SKM-1 (cell line): ENCODE results near the gene SHROOM3.
"Not testable (repeated sequence)": the region's sequence is repeated elsewhere in the genome, so short reads cannot be mapped to it uniquely, and the experiment has no call there.

ENCODE experiments used
- DNase-seq: peaks from one replicate; lab custom pipeline; 2025; ENCODE audit not compliant: unreplicated experiment; lab: John Stamatoyannopoulos, UW

SHROOM3 gene

DNA sequence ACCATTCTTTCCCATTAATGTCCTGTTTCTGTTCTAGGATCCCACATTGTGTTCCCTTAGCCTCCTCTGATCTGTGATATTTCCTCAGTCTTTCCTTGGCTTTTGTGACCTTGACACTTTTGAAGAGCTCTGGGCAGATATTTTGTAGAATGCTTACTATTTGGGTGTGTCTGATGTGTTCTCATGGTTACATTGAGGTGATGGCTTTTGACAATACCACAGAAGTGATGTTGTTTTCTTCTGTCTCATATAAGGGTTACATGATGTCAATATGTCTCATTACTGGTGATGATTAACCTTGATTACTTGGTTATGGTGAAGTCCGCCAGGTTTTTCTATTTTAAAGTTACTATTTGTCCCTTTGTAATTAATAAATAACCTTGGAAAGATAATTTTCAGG lies 279.2 kb downstream of the SHROOM3 start:
- no peak for DNase-seq

DNA sequence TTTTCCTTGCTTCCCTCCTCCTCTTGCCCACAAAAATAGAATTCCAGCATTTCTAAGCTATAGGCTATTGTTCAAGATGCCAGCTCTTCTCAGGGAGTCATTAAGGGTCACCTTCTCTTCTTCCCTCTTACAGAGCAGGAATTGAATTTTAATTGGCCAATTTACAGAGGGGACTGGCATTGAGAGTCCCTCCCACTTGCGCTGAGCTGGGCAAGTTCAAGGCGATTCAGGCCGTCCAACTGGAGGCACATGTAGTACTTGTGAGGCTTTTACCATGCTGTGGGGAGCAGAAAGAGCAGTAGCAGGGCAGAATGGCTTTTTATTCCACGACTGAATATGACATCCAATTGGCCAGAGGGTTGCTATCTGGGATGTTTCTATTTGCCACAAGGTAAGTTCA lies 281.0 kb downstream of the SHROOM3 start:
- DNase-seq, result no peak

DNA sequence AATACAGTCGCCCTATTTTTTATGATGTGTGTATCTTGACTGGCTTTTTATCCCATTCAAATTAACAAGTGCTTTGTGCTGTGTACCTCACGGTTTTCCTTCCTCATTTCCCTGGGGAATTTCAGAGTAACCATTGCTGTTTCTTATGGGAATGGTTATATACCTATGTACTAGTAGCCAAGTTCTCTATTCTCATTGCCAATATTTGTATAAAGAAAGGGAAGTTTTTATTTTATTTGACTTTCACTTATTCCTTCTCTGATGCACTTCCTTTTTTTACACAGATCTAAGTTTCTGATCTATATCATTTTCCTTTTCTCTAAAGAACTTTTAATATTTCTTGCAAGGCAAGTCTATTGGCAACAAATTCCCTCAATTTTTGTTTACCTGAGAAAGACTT lies 281.6 kb downstream of the SHROOM3 start:
- no peak for DNase-seq

DNA sequence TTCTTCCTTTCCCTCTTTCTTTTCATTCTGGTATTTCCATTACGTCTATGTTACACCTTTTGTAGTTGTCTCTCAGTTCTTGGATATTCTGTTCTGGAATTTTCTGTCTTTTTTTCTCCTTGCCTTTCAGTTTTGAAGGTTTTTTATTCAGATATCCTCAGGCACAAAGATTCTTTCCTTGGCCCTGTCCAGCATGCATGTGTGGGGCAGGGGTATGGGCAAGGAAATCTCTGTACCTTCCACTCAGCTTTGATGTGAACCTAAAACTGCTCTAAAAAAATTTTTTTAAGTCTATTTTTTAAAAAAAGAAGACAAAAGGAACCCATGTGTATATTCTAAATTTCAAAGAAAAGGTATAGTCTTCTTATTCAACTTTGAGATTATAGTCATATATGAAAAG lies 282.4 kb downstream of the SHROOM3 start:
- no peak for DNase-seq

DNA sequence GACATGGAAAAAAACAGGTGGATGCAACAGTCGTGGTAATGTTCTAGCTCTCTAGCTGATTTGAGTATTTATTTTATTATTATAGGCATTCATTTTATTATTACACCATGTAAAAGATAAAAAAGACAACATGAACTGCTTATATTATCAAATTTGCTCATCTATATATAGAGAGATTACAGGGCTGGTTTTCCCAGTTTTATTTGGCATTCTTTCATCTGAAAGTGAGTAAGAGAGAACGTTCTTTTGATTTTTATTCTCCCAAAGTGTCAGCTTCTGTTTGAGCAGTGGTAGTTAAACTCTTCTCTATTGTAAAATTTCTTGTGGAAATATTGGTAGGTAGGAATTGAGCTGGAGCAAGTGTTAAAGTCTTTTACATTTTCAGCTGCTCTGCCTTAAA lies 283.0 kb downstream of the SHROOM3 start:
- DNase-seq, result no peak

DNA sequence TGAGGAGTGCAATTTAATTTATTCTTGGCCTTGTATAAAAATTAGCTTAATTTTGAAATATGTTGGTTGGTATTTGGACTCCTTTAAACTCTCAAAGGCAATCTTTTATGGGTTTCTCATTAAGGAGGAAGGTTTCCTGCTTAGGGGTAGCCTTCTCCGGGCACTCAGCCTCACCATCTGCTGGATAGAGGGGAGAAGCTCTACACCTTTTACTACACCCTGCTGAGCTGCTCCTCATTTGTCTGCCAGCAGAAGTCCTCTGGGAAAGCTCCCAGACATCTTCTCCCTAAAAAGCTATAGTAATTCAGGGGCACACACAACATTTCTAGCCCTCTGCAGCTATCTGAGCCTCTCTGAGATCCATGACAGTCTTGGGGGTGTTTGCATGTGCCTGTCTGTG lies 283.8 kb downstream of the SHROOM3 start:
- no peak for DNase-seq

DNA sequence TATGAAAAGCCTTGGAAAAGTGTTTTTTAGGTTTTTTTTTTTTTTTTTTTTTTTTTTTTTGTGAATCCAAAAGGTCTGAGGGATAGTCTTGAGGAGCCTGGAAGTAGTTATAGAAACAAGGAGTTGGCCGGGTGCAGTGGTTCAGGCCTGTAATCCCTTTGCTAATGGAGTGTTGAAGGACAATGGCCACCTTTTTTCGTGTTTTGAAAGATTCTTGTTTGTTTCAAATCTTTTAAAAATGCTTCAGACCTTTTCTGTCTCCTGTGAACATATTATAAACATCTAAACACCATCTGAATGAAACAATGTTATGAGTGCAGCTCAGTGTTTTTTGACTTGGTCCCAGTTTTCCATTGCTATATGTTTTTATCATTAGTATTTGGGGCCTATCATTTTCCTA lies 285.1 kb downstream of the SHROOM3 start:
- no peak for DNase-seq

DNA sequence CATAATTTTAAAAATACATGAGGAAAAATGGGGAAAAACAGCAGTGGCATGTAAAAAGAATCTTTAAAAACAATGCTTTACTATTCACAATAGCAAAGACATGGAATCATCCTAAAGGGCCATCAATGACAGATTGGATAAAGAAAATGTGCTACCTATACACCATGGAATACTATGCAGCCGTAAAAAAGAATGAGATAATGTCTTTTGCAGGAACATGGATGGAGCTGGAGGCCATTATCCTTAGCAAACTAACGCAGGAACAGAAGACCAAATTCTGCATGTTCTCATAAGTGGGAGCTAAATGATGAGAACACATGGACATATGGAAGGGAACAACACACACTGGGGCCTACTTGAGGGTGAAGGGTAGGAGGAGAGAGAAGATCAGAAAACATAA lies 287.1 kb downstream of the SHROOM3 start:
- DNase-seq, result not testable (repeated sequence)

DNA sequence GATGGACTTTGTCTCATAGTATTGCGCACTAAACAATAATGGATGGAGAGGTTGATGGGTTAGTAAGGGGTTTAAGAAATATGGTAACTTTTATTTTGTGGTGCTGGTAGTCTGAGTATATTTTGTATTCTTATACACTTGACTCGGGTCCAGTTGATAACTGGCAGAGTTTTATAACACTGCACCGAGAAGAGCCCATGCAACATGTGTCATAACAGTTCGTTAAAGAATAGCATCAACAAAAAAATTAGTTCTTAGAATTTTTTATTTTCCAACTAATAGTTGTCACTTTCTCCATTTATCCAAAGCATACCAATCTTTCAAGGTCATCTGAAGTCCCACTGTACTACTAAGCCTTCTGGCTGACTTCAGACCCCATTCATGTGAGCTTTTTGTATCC lies 287.8 kb downstream of the SHROOM3 start:
- DNase-seq, result no peak

DNA sequence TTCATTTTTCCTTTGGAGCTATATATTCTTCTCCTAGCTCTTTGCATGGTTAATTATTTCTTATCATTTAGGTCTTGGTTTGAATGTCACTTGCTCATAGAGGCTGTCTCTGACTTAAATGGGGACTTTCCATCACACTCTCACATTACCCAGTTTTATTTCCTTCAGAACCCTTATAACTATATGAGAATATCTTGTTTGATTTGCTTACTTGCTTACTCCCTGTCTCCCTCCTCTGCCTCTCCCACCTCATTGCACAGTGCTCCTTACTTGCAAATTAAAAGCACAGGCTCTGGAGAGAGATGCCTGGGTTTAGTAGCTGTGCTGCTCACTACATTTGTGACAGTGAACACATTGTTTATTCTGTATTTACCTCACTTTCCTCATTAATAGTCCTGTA lies 288.3 kb downstream of the SHROOM3 start:
- no peak for DNase-seq

DNA sequence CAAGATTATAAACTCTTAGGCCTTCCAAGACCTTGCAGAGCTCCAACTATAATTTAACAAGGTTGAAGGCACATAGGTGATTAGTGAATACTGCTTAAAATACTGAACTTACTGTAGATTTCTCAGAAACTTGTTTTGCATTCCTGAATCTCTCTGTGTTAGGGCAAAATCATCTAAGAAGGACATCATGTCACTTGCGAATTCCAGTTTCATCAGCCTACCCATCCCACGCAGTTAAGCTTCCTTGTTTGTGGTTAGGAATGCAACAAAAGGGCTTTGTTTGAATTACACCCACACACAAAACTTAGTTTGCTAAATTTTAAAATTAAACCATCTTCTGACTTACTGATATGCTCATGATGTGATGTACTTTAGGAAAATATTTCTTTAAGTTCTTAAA lies 288.9 kb downstream of the SHROOM3 start:
- no peak for DNase-seq

DNA sequence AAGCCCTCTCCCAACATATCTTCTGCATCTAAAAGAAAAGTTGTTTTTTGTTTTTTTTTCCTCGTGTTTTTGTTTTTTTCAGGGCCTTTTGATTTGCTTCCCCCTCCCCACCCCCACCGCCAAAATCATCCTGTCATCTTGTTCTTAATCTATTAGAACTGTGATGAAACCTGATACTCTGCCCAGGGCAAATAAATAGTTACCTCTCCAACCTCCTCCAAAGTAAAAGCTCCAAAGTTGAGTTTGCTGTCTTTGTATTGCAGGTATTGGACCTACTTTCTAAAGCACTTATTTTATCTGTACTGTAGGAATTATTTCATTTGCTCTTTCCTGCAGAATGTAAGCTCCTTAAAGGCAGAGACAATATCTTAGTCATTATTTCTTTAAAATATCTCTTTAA lies 290.0 kb downstream of the SHROOM3 start:
- no peak for DNase-seq

DNA sequence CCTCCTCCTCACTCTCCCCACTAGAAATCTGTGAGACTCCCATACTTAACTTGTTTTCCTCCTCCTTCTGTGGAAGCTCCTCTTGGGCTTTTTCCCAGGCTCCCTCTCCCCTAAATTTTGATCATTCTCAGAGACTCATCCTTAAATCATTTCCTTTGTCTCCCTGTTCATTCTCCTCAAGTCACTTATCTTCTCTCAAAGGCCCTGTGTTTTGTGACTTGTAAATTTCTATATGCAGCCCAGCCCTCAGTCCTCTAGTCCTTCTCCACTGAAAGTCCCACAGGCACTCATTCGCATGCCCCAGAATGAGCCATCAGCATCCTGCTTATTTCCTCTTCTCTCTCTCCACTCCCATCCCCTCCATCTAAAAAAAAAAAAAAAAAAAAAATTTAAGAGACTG lies 291.1 kb downstream of the SHROOM3 start:
- no peak for DNase-seq

DNA sequence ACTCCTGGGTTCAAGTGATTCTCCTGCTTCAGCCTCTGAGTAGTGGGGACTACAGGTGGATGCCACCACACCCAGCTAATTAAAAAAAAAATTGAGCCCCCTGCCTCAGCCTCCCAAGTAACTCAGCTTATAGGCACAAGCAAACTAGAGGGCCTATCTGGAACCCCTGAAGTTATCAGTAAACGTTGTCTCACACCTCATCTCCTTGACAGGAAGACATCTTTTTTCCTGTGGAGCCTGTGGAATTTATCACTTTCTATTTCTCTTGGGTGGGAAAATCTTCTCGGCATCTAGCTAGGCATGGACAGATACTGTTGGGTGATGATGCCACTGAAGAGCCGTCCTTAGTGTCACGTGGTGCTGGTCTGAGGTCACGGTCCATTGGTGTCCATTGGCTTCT lies 291.6 kb downstream of the SHROOM3 start:
- no peak for DNase-seq

DNA sequence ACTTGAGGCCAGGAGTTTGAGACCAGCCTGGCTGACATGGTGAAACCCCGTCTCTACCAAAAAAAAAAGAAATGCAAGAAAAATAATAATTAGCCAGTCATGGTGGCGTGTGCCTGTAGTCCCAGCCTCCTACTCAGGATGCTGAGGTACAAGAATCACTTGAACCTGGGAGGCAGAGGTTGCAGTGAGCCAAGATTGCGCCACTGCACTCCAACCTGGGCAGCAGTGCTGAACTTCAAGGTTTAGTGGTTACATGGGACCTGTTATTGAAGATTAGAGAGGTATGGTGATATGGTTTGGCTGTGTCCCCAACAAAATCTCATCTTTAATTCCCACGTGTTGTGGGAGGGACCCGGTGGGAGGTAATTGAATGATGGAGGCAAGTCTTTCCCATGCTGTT lies 292.9 kb downstream of the SHROOM3 start:
- not testable (repeated sequence) for DNase-seq

DNA sequence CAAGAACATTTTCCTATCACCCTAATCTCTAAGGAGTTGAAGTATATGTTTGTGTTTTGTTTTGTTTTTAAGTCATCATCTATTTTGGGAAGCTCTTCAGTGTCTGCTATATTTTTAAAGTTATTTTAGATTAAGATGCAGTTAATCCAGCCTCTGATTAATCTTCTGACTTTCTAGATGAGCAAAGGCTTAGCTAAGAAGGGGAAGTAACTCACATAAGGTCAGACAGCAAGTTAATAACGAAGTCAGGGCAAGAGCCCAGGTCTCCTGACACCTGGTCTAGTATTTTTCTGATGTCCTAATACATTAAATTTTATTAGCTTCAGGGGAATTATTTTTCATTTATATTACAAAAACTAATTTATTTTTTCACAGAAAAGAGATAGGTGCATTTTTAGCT lies 294.4 kb downstream of the SHROOM3 start:
- no peak for DNase-seq

DNA sequence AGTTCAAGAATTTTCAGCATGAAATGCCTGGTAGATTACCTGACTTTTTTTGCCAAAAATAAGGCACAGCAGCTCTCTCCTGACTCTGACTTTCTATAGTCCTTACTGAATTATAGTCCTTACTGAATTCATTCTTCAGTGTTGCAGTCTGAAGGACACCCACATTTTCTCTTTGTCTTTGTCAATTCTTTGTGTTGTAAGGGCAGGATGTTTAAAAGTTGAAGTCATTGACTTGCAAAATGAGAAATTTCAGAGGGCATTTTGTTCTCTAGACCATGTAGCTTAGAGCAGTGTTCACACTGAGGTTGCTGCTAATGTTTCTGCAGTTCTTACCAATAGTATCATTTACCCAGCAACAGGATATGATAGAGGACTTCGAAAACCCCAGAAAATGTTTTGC lies 295.0 kb downstream of the SHROOM3 start:
- no peak for DNase-seq

DNA sequence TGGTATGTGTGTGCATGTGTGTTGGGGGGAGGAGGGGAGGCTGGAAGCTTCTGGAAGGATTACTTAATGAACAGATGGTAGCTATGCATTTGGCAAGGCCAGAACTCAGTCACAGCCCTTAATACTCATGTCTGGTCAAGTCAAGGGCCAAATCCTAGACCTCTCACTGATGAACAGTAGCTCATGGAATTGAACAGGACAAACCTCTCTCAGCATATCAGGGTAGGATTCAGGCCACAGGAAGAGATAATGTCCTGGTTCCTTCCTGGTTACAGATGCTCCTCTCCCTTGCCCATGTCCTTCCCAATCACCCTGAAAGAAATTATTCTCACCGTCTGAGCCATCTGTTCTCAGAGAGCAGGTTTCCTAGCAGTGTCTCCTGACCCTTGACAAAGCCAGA lies 297.2 kb downstream of the SHROOM3 start:
- DNase-seq, result no peak

DNA sequence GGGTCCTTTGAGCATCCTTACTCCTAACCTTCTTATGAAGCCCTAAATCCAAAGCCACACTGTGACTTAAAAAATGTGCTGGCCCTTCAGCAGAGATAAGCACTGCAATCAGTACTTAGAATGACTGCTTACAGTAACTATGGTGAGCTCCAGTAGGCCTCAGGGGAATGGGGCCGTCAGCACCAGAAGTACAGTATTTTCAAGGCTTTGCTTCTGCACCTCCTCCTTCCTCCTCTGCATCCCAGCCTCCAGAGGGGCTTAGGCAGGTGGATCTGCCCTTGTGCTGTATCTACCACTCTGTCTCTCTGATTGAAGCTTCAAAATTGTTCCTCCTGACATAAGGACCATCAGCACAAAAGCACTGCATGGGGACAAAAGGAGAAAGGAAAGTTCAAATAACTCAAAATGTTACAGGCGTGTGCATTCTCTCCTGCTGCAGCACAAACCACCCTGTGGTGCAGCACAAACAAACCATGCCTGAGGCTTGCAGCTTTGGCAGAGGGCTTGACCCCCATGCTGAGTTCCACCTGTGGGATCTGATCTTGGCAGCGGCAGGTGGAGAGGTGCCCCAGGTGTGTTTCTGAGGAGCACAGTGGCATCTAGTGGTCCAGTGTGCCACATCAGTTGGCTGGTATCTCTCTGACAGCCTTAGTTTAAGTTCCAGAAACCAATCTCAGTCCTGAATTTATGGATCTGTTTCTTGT lies 298.2 kb downstream of the SHROOM3 start:
- DNase-seq, result no peak

DNA sequence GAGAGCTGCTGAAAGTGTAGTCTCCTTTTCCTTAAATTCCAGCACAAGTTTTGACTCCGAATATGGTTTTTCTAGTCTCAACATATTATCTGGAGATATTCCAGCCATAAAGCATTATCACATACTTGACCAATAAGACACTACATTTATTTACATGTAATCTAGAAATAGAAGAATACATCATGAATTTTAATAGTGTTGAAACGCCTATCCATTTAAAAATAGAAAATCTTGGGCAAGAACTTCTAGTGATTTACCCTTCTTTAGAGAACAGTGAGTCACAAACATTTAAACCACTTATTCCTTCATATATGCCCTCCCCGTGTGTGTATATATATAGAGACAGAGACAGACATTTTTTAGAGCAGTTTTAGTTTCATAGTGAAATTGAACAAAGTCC lies 301.4 kb downstream of the SHROOM3 start:
- DNase-seq, result no peak

DNA sequence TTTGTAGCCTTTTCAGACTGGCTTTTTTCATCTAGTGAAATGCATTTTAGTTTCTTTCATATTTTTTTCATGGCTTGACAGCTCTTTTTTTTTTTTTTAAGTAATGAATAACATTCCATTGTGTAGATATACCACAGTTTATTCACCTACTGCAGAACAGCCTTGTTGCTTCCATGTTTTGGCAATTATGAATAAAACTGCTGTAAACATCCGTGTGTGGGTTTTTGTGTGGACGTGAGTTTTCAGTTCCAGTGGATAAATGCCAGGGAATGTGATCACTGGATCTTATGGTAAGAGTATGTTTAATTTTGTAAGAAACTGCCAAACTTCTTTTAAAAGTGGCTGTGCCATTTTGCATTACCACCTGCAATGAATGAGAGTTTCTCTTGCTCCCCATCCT lies 302.2 kb downstream of the SHROOM3 start:
- no peak for DNase-seq

DNA sequence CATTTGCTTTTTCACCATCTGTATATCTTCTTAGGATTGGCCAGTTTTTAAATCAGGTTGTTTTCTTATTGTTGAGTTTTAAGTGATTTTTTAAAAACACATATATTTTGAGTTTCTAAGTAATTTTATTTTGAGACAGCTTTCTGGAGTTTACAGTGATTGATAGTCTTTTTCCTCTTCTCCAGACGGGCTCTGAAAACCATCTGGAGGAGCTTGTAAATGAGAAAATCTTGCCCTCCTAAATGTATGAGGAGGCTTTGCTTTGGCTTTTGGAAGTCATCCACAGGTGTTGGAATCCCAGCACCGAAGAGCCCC lies 302.7 kb downstream of the SHROOM3 start:
- DNase-seq, result no peak

DNA sequence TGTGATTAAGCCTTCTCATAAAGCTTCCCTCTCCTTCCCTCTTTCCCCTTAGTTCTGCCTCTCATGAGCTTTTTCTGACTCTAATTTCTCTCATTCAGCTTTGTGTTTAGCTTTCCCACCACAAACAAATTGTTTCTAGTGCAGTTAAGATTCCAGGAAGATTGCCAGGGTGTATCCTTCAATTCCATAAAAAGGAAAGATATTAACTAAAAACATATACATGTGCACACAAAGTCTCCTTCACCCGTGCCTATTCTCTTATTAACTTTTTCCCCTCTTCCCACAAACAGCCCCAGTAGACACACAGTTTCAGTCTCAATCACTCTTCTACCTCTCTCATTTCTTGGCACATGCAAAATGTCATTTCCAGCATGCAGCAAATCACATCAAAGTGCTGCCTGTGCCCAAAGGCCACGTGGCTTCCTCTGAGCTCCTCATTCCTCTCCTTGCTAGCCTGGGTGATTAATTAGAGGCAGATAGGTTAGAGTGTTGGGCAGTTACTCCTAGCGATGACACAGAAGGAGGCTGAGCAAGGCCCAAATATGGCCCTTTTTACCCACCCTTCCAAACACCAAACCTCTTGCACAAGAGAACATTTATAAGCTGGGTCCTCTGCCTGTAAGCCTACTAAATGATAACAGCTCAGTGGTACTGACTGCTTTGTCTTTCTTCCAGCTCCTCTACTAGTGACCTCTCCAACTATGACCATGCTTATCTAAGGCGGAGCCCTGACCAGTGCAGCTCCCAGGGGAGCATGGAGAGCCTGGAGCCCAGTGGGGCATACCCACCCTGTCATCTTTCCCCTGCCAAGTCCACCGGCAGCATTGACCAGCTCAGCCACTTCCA lies 303.3 kb downstream of the SHROOM3 start:
- DNase-seq, result no peak
